ENCODE results near the gene CABP2. TPM values are rescaled to one million over a fixed set of nuclear protein-coding genes. Genes with fewer than 3 reads are reported as not detected.

Gene CABP2
- total RNA-seq, 2 experiments from 2014 or later = not detected

- Mint-ChIP-seq H3K4me1 (no peaks in the 10 kb centered on the region), H3K9me3 (peaks cover 20% of the 10 kb centered on the region), H3K27ac (no peak overlapping the region), H3K36me3 (ENCODE audit: low read depth) (peaks cover 5% of the 10 kb centered on the region), H3K4me3 (no peak overlapping the region), H3K27me3 (peaks cover 6% of the 10 kb centered on the region)
- ChIA-PET CTCF (no interaction called here), POLR2A (no interaction called here)
- no peak for DNase-seq
Measured at GRCh38 chr11:67532889-67533288, 9.6 kb upstream of the CABP2 start.

- Mint-ChIP-seq H3K27me3 (peaks cover 9% of the 10 kb centered on the region), H3K4me1 (no peaks in the 10 kb centered on the region), H3K9me3 (peaks cover 16% of the 10 kb centered on the region), H3K27ac (no peak overlapping the region), H3K4me3 (no peak overlapping the region), H3K36me3 (ENCODE audit: low read depth) (peaks cover 5% of the 10 kb centered on the region)
- DNase-seq = no peak
- CTCF ChIA-PET = interaction anchor here (0.6 kb wide), 1 partner anchor 1330 kb away, joined by 3 read pairs; no protein-coding TSS in a partner anchor
- POLR2A ChIA-PET = no interaction called here
Measured at GRCh38 chr11:67530282-67530592, 7.0 kb upstream of the CABP2 start.

GRCh38 chr11:67528376-67528775 is 5.1 kb upstream of the CABP2 start:
- H3K27me3 Mint-ChIP-seq = peaks cover 7% of the 10 kb centered on the region
- H3K27ac Mint-ChIP-seq = no peak overlapping the region
- ChIA-PET CTCF (no interaction called here), POLR2A (no interaction called here)
- H3K36me3 Mint-ChIP-seq (ENCODE audit: low read depth) = no peaks in the 10 kb centered on the region
- no peaks in the 10 kb centered on the region for H3K4me1 Mint-ChIP-seq
- no peak overlapping the region for H3K4me3 Mint-ChIP-seq
- H3K9me3 Mint-ChIP-seq = peaks cover 6% of the 10 kb centered on the region
- no peak for DNase-seq

DNA sequence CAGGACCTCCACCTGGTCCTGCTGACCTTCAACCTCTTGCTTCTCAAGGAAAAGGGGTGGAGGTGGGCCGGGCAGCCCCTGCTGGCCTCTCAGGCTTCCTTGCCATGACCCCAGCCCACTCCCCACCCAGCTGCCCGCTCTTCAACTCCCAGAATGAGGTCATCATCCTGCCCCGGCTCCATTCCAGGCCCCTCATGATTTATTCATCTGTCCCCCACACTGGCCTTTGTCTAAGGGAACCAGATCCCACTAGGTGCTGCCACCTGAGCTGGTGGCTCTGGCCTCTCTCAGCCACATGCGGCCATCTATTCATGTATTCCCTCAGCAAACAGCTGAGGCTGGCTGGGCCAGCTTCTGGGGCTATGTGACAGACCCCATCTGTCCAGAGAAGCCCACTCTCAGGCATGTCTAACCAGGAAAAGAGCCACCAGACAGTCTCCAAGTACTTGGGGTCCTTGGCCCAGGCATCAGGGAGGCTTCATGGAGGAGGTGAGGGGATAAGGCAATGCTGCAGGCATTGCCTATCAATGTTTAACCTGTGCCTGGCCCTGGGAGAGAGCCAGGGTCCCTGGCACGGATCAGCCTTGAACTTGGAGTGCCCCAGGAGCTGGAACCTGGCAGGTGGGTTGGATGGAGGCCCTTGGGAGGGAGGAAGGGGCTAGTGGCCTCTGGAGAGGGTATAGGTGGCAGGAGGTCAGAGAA is 2.2 kb upstream of the CABP2 start:
- CTCF ChIA-PET = no interaction called here
- Mint-ChIP-seq H3K27me3 (peaks cover 7% of the 10 kb centered on the region), H3K36me3 (ENCODE audit: low read depth) (no peaks in the 10 kb centered on the region), H3K9me3 (no peaks in the 10 kb centered on the region), H3K4me1 (no peaks in the 10 kb centered on the region), H3K4me3 (no peak overlapping the region), H3K27ac (no peak overlapping the region)
- POLR2A ChIA-PET = no interaction called here
- no peak for DNase-seq

- no peaks in the 10 kb centered on the region for H3K36me3 Mint-ChIP-seq (ENCODE audit: low read depth)
- H3K4me3 Mint-ChIP-seq = no peak overlapping the region
- no peaks in the 10 kb centered on the region for H3K9me3 Mint-ChIP-seq
- H3K4me1 Mint-ChIP-seq = no peaks in the 10 kb centered on the region
- peaks cover 7% of the 10 kb centered on the region for H3K27me3 Mint-ChIP-seq
- CTCF ChIA-PET = no interaction called here
- POLR2A ChIA-PET = no interaction called here
- no peak for DNase-seq
- H3K27ac Mint-ChIP-seq = no peak overlapping the region
Measured at GRCh38 chr11:67524480-67524808, 1.2 kb upstream of the CABP2 start.

DNA sequence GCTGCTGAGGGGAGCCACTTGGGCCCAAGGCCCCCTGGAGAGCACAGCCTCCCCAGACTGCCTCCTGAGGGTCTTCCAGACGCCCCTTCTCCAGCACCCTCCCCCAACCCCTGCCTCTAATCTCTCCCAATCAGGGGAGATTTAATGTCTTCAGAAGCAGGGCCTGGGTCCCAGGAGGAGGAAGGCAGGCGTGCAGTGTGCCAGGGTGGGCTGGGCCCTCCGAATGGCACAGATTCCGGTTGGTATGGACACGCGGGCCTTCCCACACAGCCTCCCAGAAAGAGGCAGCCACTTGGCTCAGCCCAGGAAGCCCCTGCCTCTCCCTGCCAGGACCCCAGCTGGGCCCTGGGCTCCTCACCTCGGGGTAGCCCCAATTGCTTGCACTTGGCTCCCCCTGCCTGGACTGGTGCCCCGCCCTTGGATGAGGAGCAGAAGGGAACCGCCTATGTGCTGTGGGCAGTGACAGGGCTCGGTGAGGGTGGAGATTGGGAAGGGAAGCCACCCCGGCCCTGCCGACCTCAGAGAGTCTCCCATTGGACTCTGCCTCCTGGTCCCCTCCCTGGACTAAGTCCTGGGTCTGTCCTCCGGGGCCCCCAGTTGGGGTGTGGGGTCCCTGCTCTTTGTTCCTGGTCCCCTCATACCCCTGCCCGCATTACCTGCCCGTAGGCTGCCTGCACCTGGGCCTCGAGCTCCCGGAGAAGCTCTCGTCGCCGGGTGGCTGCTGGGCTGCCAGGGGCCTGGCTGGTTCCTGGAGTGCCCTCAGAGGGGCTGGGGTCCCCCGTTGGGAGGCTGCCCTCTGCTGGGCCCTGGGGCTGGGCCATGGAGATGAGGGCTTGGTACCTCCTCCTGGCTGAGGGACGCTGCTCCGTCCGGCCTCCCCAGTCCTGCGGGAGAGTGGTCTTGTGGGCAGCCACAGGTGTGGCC is 572 bp upstream of the CABP2 start:
- Mint-ChIP-seq H3K9me3 (no peaks in the 10 kb centered on the region), H3K4me3 (no peak overlapping the region), H3K27me3 (peaks cover 5% of the 10 kb centered on the region), H3K4me1 (no peaks in the 10 kb centered on the region), H3K36me3 (ENCODE audit: low read depth) (no peaks in the 10 kb centered on the region), H3K27ac (no peak overlapping the region)
- POLR2A ChIA-PET = no interaction called here
- CTCF ChIA-PET = no interaction called here
- DNase-seq = no peak

- Mint-ChIP-seq H3K4me1 (no peaks in the 10 kb centered on the region), H3K27me3 (peaks cover 2% of the 10 kb centered on the region), H3K9me3 (no peaks in the 10 kb centered on the region), H3K4me3 (no peak overlapping the region), H3K36me3 (ENCODE audit: low read depth) (no peaks in the 10 kb centered on the region), H3K27ac (no peak overlapping the region)
- no peak for DNase-seq
- POLR2A ChIA-PET = no interaction called here
- CTCF ChIA-PET = no interaction called here
Measured at GRCh38 chr11:67522338-67522737, 908 bp downstream of the CABP2 start.

DNA sequence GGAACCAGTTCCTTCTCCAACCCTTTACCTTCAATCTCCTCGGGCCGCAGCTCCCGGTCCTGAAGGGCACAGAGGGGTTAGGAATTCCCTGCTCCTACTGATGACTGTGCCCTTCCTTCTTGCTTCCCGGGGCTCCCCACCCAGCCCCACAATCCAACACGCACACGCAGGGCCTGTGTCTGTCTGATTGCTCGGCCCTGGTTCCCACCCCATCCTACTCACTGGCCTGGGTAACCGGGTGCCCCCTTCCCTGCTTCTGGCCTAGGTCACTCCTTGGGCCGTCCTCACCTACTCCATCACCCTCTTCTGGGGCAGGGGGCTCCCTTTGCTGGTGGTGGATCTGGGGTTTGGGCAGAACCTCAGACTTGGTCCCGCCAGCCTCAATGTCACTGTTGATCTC is 1.3 kb downstream of the CABP2 start:
- H3K9me3 Mint-ChIP-seq = no peaks in the 10 kb centered on the region
- no peaks in the 10 kb centered on the region for H3K36me3 Mint-ChIP-seq (ENCODE audit: low read depth)
- H3K27ac Mint-ChIP-seq = no peak overlapping the region
- no peaks in the 10 kb centered on the region for H3K4me1 Mint-ChIP-seq
- DNase-seq = no peak
- no peak overlapping the region for H3K4me3 Mint-ChIP-seq
- ChIA-PET CTCF (no interaction called here), POLR2A (no interaction called here)
- H3K27me3 Mint-ChIP-seq = no peaks in the 10 kb centered on the region

DNA sequence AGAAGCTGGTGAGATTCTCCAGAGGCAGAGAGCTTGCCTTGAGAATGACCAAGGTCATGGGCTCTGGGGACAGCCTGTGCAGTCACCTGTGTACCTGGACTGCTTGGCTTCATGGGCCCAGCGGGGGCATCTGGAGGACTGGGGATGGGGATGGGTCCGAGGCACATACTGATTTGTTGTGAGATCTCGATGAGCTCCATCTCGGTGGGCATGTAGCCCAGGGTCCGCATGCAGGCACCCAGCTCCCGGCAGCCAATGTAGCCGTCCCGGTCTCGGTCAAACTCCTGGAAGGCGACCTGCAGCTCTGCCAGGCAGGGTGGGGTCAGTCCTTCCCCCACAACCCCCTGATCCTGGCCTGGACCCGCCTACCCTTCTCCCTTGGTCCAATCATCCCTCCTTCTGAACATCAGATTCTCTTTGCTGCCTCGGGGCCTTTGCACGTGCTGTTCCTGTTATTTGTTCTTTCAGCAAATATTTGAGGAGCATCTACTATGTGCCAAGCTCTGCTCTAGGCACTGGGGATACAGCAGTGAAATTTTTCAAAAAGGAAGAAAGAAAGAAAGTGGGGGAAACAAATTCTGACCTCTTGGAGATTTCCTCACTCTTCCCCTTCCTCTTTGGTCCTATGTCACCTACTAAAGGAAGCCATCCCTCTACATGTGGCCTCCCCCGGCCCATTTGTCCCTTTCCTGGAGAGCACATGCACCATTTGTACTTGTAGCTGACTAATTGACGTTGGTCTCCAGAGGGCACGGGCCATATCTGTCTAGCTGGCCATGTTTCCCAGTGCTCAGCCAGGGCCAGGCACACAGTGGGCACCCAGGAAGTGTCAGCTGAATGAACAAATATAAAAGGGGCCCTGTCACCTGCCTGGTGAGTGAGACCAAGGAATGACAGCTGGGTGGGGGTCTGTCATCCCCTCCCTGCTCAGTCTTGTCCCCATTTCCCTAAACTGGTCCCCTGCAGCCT is 2.1 kb downstream of the CABP2 start:
- H3K4me1 Mint-ChIP-seq = no peaks in the 10 kb centered on the region

GRCh38 chr11:67519726-67520125 is 3.5 kb downstream of the CABP2 start:
- DNase-seq = no peak
- CTCF ChIA-PET = no interaction called here
- Mint-ChIP-seq H3K36me3 (ENCODE audit: low read depth) (no peaks in the 10 kb centered on the region), H3K4me3 (no peak overlapping the region), H3K27me3 (no peaks in the 10 kb centered on the region), H3K9me3 (no peaks in the 10 kb centered on the region), H3K4me1 (no peaks in the 10 kb centered on the region), H3K27ac (no peak overlapping the region)
- POLR2A ChIA-PET = no interaction called here

More for the DNA sequence above, 2.1 kb downstream of the CABP2 start:
- H3K27me3 Mint-ChIP-seq = no peaks in the 10 kb centered on the region
- no peaks in the 10 kb centered on the region for H3K36me3 Mint-ChIP-seq (ENCODE audit: low read depth)
- ChIA-PET CTCF (interaction anchor here (0.6 kb wide), 1 partner anchor 177 kb away, joined by 4 read pairs; no protein-coding TSS in a partner anchor), POLR2A (no interaction called here)
- DNase-seq = no peak
- no peaks in the 10 kb centered on the region for H3K9me3 Mint-ChIP-seq
- no peak overlapping the region for H3K27ac Mint-ChIP-seq
- H3K4me3 Mint-ChIP-seq = no peak overlapping the region

GRCh38 chr11:67517784-67518552 is 5.3 kb downstream of the CABP2 start:
- DNase-seq = no peak
- Mint-ChIP-seq H3K4me1 (no peaks in the 10 kb centered on the region), H3K27ac (no peak overlapping the region), H3K36me3 (ENCODE audit: low read depth) (no peaks in the 10 kb centered on the region), H3K4me3 (no peak overlapping the region), H3K27me3 (peaks cover 9% of the 10 kb centered on the region), H3K9me3 (no peaks in the 10 kb centered on the region)
- ChIA-PET POLR2A (no interaction called here), CTCF (no interaction called here)

GRCh38 chr11:67516806-67517205 is 6.4 kb downstream of the CABP2 start:
- H3K27ac Mint-ChIP-seq = no peak overlapping the region
- H3K36me3 Mint-ChIP-seq (ENCODE audit: low read depth) = no peaks in the 10 kb centered on the region
- CTCF ChIA-PET = no interaction called here
- peaks cover 11% of the 10 kb centered on the region for H3K27me3 Mint-ChIP-seq
- POLR2A ChIA-PET = no interaction called here
- DNase-seq = no peak
- no peaks in the 10 kb centered on the region for H3K4me1 Mint-ChIP-seq
- no peaks in the 10 kb centered on the region for H3K9me3 Mint-ChIP-seq
- no peak overlapping the region for H3K4me3 Mint-ChIP-seq

GRCh38 chr11:67514116-67514515 is 9.1 kb downstream of the CABP2 start:
- DNase-seq = no peak
- peaks cover 5% of the 10 kb centered on the region for H3K4me1 Mint-ChIP-seq
- ChIA-PET CTCF (interaction anchor here (1.6 kb wide), 1 partner anchor 100 kb away, joined by 4 read pairs; no protein-coding TSS in a partner anchor), POLR2A (no interaction called here)
- H3K27me3 Mint-ChIP-seq = peaks cover 17% of the 10 kb centered on the region
- no peaks in the 10 kb centered on the region for H3K36me3 Mint-ChIP-seq (ENCODE audit: low read depth)
- no peak overlapping the region for H3K4me3 Mint-ChIP-seq
- no peaks in the 10 kb centered on the region for H3K9me3 Mint-ChIP-seq
- no peak overlapping the region for H3K27ac Mint-ChIP-seq
